H9 (cell line): ENCODE results near the gene AGBL4. TPM values are rescaled to one million over a fixed set of nuclear protein-coding genes. Genes with fewer than 3 reads are reported as not detected.
"Not testable (repeated sequence)": the region's sequence is repeated elsewhere in the genome, so short reads cannot be mapped to it uniquely, and the experiment has no call there.

Experiments used
- DNase-seq: peaks from one replicate; pipeline ENCODE4 v3.0.0-alpha.2; 2017
- H2AFZ ChIP-seq: one replicate; pipeline ENCODE4 v1.6.1; 2013; ENCODE audit warnings: mild to moderate bottlenecking, low read length, control low read depth, moderate library complexity
- H2AK5ac ChIP-seq: 2 replicates; pipeline ENCODE4 v1.6.1; 2013; ENCODE audit warnings: low read length, control low read depth, mixed read lengths; ENCODE audit not compliant: insufficient read length
- H2BK120ac ChIP-seq: one replicate; pipeline ENCODE4 v1.6.1; 2013; ENCODE audit warnings: low read depth, mild to moderate bottlenecking, low read length, control low read depth, inconsistent platforms; ENCODE audit not compliant: poor library complexity, severe bottlenecking
- H2BK12ac ChIP-seq: 2 replicates; pipeline ENCODE4 v1.6.1; 2013; ENCODE audit warnings: low read length, control low read depth, mixed read lengths, low read depth; ENCODE audit not compliant: insufficient read length
- H2BK15ac ChIP-seq: 2 replicates; pipeline ENCODE4 v1.6.1; 2013; ENCODE audit warnings: low read depth, low read length, control low read depth
- H2BK20ac ChIP-seq: one replicate; pipeline ENCODE4 v1.6.1; 2013; ENCODE audit warnings: low read depth, mild to moderate bottlenecking, low read length, control low read depth, inconsistent platforms; ENCODE audit not compliant: poor library complexity, severe bottlenecking
- H2BK5ac ChIP-seq: 2 replicates; pipeline ENCODE4 v1.6.1; 2013; ENCODE audit warnings: low read length, control low read depth, mixed read lengths; ENCODE audit not compliant: insufficient read length
- H3K14ac ChIP-seq: 2 replicates; pipeline ENCODE4 v1.6.1; 2013; ENCODE audit warnings: low read length, control low read depth; ENCODE audit not compliant: insufficient read depth
- H3K18ac ChIP-seq: 2 replicates; pipeline ENCODE4 v1.6.1; 2013; ENCODE audit warnings: low read depth, mild to moderate bottlenecking, mixed read lengths, low read length, control low read depth; ENCODE audit not compliant: insufficient read length
- H3K23ac ChIP-seq: 2 replicates; pipeline ENCODE4 v1.6.1; 2013; ENCODE audit warnings: low read length, control low read depth, mixed read lengths, low read depth; ENCODE audit not compliant: insufficient read length
- H3K23me2 ChIP-seq: 2 replicates; pipeline ENCODE4 v1.6.1; 2013; ENCODE audit warnings: low read depth, mild to moderate bottlenecking, mixed read lengths, low read length, control low read depth; ENCODE audit not compliant: insufficient read length, poor library complexity, severe bottlenecking
- H3K27ac ChIP-seq: 2 replicates; pipeline ENCODE4 v1.5.1; 2013; ENCODE audit warnings: low read length, control low read depth, mixed read lengths, low read depth; ENCODE audit not compliant: insufficient read length
- H3K27me3 ChIP-seq: 2 replicates; pipeline ENCODE4 v1.6.1; 2013; ENCODE audit warnings: low read length, control low read depth, inconsistent platforms; ENCODE audit not compliant: insufficient read depth
- H3K4ac ChIP-seq: 2 replicates; pipeline ENCODE4 v1.6.1; 2013; ENCODE audit warnings: low read depth, mild to moderate bottlenecking, control low read depth, inconsistent platforms, low read length, moderate library complexity
- H3K4me1 ChIP-seq: 2 replicates; pipeline ENCODE4 v1.6.1; 2013; ENCODE audit warnings: low read length, control low read depth, inconsistent platforms; ENCODE audit not compliant: insufficient read depth
- H3K4me2 ChIP-seq: 2 replicates; pipeline ENCODE4 v1.6.1; 2013; ENCODE audit warnings: low read length, control low read depth, mixed read lengths; ENCODE audit not compliant: insufficient read length, insufficient read depth
- H3K56ac ChIP-seq: 2 replicates; pipeline ENCODE4 v1.6.1; 2013; ENCODE audit warnings: low read depth, mild to moderate bottlenecking, mixed read lengths, low read length, control low read depth; ENCODE audit not compliant: insufficient read length
- H3K79me1 ChIP-seq: 2 replicates; pipeline ENCODE4 v1.6.1; 2013; ENCODE audit warnings: low read depth, mild to moderate bottlenecking, moderate library complexity, low read length, control low read depth, inconsistent platforms; ENCODE audit not compliant: insufficient read depth, poor library complexity, severe bottlenecking
- H3K79me2 ChIP-seq: 2 replicates; pipeline ENCODE4 v1.6.1; 2013; ENCODE audit warnings: low read length, control low read depth, inconsistent platforms; ENCODE audit not compliant: insufficient read depth
- H3K9ac ChIP-seq: 2 replicates; pipeline ENCODE4 v1.6.1; 2013; ENCODE audit warnings: low read length, control low read depth, mixed read lengths; ENCODE audit not compliant: insufficient read length; ENCODE audit errors: extremely low read depth
- H3K9me3 ChIP-seq: one replicate; pipeline ENCODE4 v1.6.1; 2013; ENCODE audit warnings: low read depth, low read length, inconsistent platforms; ENCODE audit not compliant: control insufficient read depth
- H3T11ph ChIP-seq: one replicate; pipeline ENCODE4 v1.6.1; 2013; ENCODE audit warnings: mild to moderate bottlenecking, low read length, control low read depth, inconsistent platforms
- H4K20me1 ChIP-seq: one replicate; pipeline ENCODE4 v1.6.1; 2013; ENCODE audit not compliant: control insufficient read depth, insufficient read length, insufficient read depth
- H4K5ac ChIP-seq: 2 replicates; pipeline ENCODE4 v1.6.1; 2013; ENCODE audit warnings: low read depth, mild to moderate bottlenecking, mixed read lengths, low read length, control low read depth; ENCODE audit not compliant: insufficient read length
- H4K8ac ChIP-seq: replicated peaks from 2 replicates; pipeline ENCODE4 v1.6.1; 2013; ENCODE audit warnings: low read length, control low read depth, mixed read lengths, low read depth; ENCODE audit not compliant: insufficient read length
- H4K91ac ChIP-seq: 2 replicates; pipeline ENCODE4 v1.6.1; 2013; ENCODE audit warnings: low read depth, mild to moderate bottlenecking, moderate library complexity, mixed read lengths, low read length, control low read depth; ENCODE audit not compliant: insufficient read length
- H3K27ac Mint-ChIP-seq, 3 experiments: 2 replicates in 2 of 3; 3 replicates in 1 of 3; pipeline ENCODE4 v1.8.0; 2020 to 2021; ENCODE audit warnings: mixed read lengths in 3 of 3, mild to moderate bottlenecking in 1 of 3, moderate library complexity in 1 of 3
- H3K27me3 Mint-ChIP-seq: 2 replicates; pipeline ENCODE4 v1.8.0; 2021; ENCODE audit warnings: low read depth, mild to moderate bottlenecking, moderate library complexity, mixed read lengths
- H3K36me3 Mint-ChIP-seq, 3 experiments: 2 replicates in 2 of 3; 3 replicates in 1 of 3; pipeline ENCODE4 v1.8.0; 2020 to 2021; ENCODE audit warnings: low read depth in 3 of 3, mixed read lengths in 3 of 3; ENCODE audit not compliant: insufficient read depth in 1 of 3
- H3K4me1 Mint-ChIP-seq, 2 experiments: 2 replicates each; pipeline ENCODE4 v1.8.0; 2020; ENCODE audit warnings: mixed read lengths in 2 of 2
- H3K4me3 Mint-ChIP-seq, 2 experiments: 2 replicates in 1 of 2; 3 replicates in 1 of 2; pipeline ENCODE4 v1.8.0; 2020 to 2021; ENCODE audit warnings: mild to moderate bottlenecking in 2 of 2, mixed read lengths in 2 of 2, moderate library complexity in 1 of 2
- H3K9me3 Mint-ChIP-seq, 2 experiments: 2 replicates in 1 of 2; 3 replicates in 1 of 2; pipeline ENCODE4 v1.8.0; 2020; ENCODE audit warnings: mild to moderate bottlenecking in 2 of 2, mixed read lengths in 2 of 2, moderate library complexity in 1 of 2
- WGBS: extraction: QIAGEN DNeasy Blood & Tissue Kit; methylation state at CpG from one replicate; pipeline ENCODE4 v1.1.7; 2013; ENCODE audit warnings: missing lambda C conversion rate, low lambda C conversion rate, mixed read lengths; ENCODE audit not compliant: insufficient read length; ENCODE audit errors: extremely low coverage; 5-methylcytosine and 5-hydroxymethylcytosine counted together
- total RNA-seq: library from RNA; stranded (reverse); gene quantifications from 2 replicates; pipeline ENCODE4 v1.2.1, GENCODE V29; 2021
- TF ChIP-seq, protein P1 (sequence below): fragments of 200-600 bp; sonication (generic); conservative IDR thresholded peaks from 3 replicates; pipeline ENCODE4 v1.8.0; 2021; ENCODE audit warnings: antibody characterized with exemption, mild to moderate bottlenecking

Gene AGBL4
- total RNA-seq, 1 experiment from 2014 or later = not detected

DNA sequence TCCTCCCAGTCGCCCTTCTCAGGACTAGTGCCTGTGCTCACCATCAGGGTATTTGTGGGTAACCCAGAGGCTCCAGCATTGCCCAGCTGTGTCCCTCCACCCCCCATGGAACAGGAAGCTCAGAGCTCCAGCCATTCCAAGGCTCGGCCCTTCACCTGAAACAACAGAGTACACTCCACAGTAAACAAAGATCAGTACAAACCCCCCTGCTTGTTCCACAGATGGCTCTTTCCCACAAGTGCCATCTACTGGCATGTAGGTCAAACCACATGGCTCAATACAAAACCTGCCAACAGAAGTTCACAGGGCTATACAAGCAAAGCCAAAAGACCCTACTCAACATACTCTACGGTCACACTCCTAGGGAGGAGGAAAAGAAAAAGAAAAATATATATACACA is 258.7 kb downstream of the AGBL4 start:
- TF ChIP-seq, protein P1, sequence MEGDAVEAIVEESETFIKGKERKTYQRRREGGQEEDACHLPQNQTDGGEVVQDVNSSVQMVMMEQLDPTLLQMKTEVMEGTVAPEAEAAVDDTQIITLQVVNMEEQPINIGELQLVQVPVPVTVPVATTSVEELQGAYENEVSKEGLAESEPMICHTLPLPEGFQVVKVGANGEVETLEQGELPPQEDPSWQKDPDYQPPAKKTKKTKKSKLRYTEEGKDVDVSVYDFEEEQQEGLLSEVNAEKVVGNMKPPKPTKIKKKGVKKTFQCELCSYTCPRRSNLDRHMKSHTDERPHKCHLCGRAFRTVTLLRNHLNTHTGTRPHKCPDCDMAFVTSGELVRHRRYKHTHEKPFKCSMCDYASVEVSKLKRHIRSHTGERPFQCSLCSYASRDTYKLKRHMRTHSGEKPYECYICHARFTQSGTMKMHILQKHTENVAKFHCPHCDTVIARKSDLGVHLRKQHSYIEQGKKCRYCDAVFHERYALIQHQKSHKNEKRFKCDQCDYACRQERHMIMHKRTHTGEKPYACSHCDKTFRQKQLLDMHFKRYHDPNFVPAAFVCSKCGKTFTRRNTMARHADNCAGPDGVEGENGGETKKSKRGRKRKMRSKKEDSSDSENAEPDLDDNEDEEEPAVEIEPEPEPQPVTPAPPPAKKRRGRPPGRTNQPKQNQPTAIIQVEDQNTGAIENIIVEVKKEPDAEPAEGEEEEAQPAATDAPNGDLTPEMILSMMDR = no peak
- H2AFZ ChIP-seq = no peak overlapping the region
- H3K27me3 Mint-ChIP-seq = peaks cover 2% of the 10 kb centered on the region; the same call in 1 of the 2 replicates

GRCh38 chr1:49738118-49738517 is 285.6 kb downstream of the AGBL4 start:
- not testable (repeated sequence) for H3K4me1 Mint-ChIP-seq, H2AFZ ChIP-seq, H3K27ac Mint-ChIP-seq, H4K20me1 ChIP-seq, H3K79me1 ChIP-seq, H2BK120ac ChIP-seq, H3K23ac ChIP-seq, H3K18ac ChIP-seq, H2BK20ac ChIP-seq, H3K4me1 ChIP-seq, H3K4ac ChIP-seq, H3K27me3 Mint-ChIP-seq, H4K5ac ChIP-seq, H2BK12ac ChIP-seq, H3K23me2 ChIP-seq, H3K27me3 ChIP-seq, H3K4me3 Mint-ChIP-seq, H3T11ph ChIP-seq, DNase-seq, H4K8ac ChIP-seq, H4K91ac ChIP-seq, H2AK5ac ChIP-seq, H2BK15ac ChIP-seq, H3K14ac ChIP-seq, H3K79me2 ChIP-seq, H3K9ac ChIP-seq, H3K4me2 ChIP-seq, H3K27ac ChIP-seq, H3K56ac ChIP-seq, H2BK5ac ChIP-seq
- no CpG with 5 or more reads among the region's 9 CpGs for WGBS
- Mint-ChIP-seq H3K9me3 (peaks cover 85 to 91% of the 10 kb centered on the region in 2 experiments), H3K36me3 (peaks cover 6 to 18% (median 6%) of the 10 kb centered on the region in 3 experiments; a peak in 4 of 7 replicates)
- peaks cover 22% of the 10 kb centered on the region for H3K9me3 ChIP-seq

More for the DNA sequence above, 258.7 kb downstream of the AGBL4 start:
- Histone ChIP-seq H3K18ac (no peak overlapping the region), H3K27me3 (no peaks in the 10 kb centered on the region), H3K4me2 (no peak overlapping the region), H2BK20ac (no peak overlapping the region), H4K91ac (no peak overlapping the region), H2AK5ac (no peak overlapping the region), H3K79me1 (no peaks in the 10 kb centered on the region), H4K20me1 (no peaks in the 10 kb centered on the region), H2BK5ac (no peak overlapping the region), H2BK12ac (no peak overlapping the region), H4K8ac (no peak overlapping the region), H2BK120ac (no peak overlapping the region), H3K9me3 (peaks cover 55% of the 10 kb centered on the region), H3K23me2 (no peaks in the 10 kb centered on the region), H3K9ac (no peak overlapping the region), H4K5ac (no peak overlapping the region), H3K23ac (no peak overlapping the region), H3K4me1 (no peaks in the 10 kb centered on the region), H3K56ac (no peak overlapping the region), H3K79me2 (no peaks in the 10 kb centered on the region), H3K14ac (no peak overlapping the region), H2BK15ac (no peak overlapping the region), H3K27ac (no peak overlapping the region), H3K4ac (no peak overlapping the region), H3T11ph (no peak overlapping the region)
- peaks cover 93 to 94% of the 10 kb centered on the region in 2 experiments for H3K9me3 Mint-ChIP-seq
- H3K4me1 Mint-ChIP-seq = no peaks in the 10 kb centered on the region
- H3K36me3 Mint-ChIP-seq = peaks cover 14 to 50% (median 20%) of the 10 kb centered on the region in 3 experiments
- WGBS = no CpG with 5 or more reads among the region's 3 CpGs
- no peak overlapping the region for H3K27ac Mint-ChIP-seq
- no peak overlapping the region for H3K4me3 Mint-ChIP-seq
- no peak for DNase-seq
